Endothelial cell of umbilical vein (primary cell): ENCODE data around the gene GRID2. TPM values are rescaled to one million over a fixed set of nuclear protein-coding genes. Genes with fewer than 3 reads are reported as not detected.
A peak's percentile ranks its signal among the peaks of the same experiment; 100 is the strongest.

Experiments used
- BruUV-seq: library from RNA; stranded (reverse); fragments of 400-500 nt; replicated peaks from 2 replicates; lab custom pipeline; 2021; lab: Mats Ljungman, UMichigan
- CTCF ChIA-PET: fragments of 300-600, 350-600 bp; sonication (Branson Sonifier 250); formaldehyde crosslinking; loops from one replicate; lab custom pipeline; 2021; ENCODE audit warnings: antibody characterized with exemption, inconsistent platforms; lab: Charles Lee
- POLR2A ChIA-PET: fragments of 300-600, 350-600 bp; sonication (Branson Sonifier 250); formaldehyde crosslinking; loops from one replicate; lab custom pipeline; 2021; ENCODE audit warnings: antibody characterized with exemption, inconsistent platforms; lab: Charles Lee
- DNase-seq: peaks from one replicate; pipeline ENCODE4 v3.0.0-alpha.2; 2011; ENCODE audit warnings: low read depth, low spot score
- FAIRE-seq: peaks from 2 replicates; lab custom pipeline; 2011; peaks lifted over from hg19 to GRCh38; lab: Jason Lieb, UNC
- H2AFZ ChIP-seq: 2 replicates; pipeline ENCODE4 v1.6.0; 2012; ENCODE audit warnings: low read depth, low read length, control low read depth, inconsistent platforms
- H3K27ac ChIP-seq: 2 replicates; pipeline ENCODE4 v1.5.1; 2011; ENCODE audit warnings: low read depth, mild to moderate bottlenecking, control low read depth, low read length, moderate library complexity; ENCODE audit not compliant: insufficient read depth
- H3K27me3 ChIP-seq, 2 experiments: 2 replicates each; pipeline versions ENCODE4 v1.6.0 to v1.6.1; 2011; ENCODE audit warnings: low read length in 2 of 2, mixed read lengths in 1 of 2; ENCODE audit not compliant: control insufficient read depth in 2 of 2, insufficient read depth in 2 of 2
- H3K36me3 ChIP-seq, 2 experiments: 2 replicates in 1 of 2; 3 replicates in 1 of 2; pipeline ENCODE4 v1.5.1; 2011; ENCODE audit warnings: low read length in 2 of 2, mild to moderate bottlenecking in 1 of 2, moderate library complexity in 1 of 2; ENCODE audit not compliant: control insufficient read depth in 2 of 2, insufficient read depth in 2 of 2; ENCODE audit errors: extremely low read depth in 1 of 2
- H3K4me1 ChIP-seq: 3 replicates; pipeline ENCODE4 v1.5.1; 2011; ENCODE audit warnings: mild to moderate bottlenecking, low read length; ENCODE audit not compliant: control insufficient read depth, insufficient read depth; ENCODE audit errors: extremely low read depth
- H3K4me2 ChIP-seq: 2 replicates; pipeline ENCODE4 v1.6.1; 2011; ENCODE audit warnings: low read length, control low read depth, mixed read lengths; ENCODE audit not compliant: insufficient read depth
- H3K4me3 ChIP-seq, 3 experiments: fragments of 200-600 bp in 1 of 3; sonication (generic), shearing (Covaris generic) in 1 of 3; replicated peaks in 1 of 3; 2 replicates each; pipeline ENCODE4 v1.5.1; 2011 to 2016; ENCODE audit warnings: control low read depth in 3 of 3, low read length in 3 of 3, mild to moderate bottlenecking in 2 of 3, inconsistent platforms in 1 of 3, low read depth in 1 of 3, moderate library complexity in 1 of 3; ENCODE audit not compliant: insufficient read depth in 1 of 3
- H3K79me2 ChIP-seq: 2 replicates; pipeline ENCODE4 v1.6.0; 2012; ENCODE audit warnings: low read length, inconsistent platforms; ENCODE audit not compliant: control insufficient read depth, insufficient read depth
- H3K9ac ChIP-seq: replicated peaks from 2 replicates; pipeline ENCODE3; 2011; ENCODE audit warnings: low read length, control low read depth; ENCODE audit not compliant: insufficient read depth; ENCODE audit errors: extremely low read depth
- H3K9me1 ChIP-seq: replicated peaks from 3 replicates; pipeline ENCODE4 v1.6.0; 2011; ENCODE audit warnings: mild to moderate bottlenecking, low read length; ENCODE audit not compliant: control insufficient read depth, insufficient read depth; ENCODE audit errors: extremely low read depth
- H3K9me3 ChIP-seq: replicated peaks from 2 replicates; pipeline ENCODE4 v1.5.1; 2012; ENCODE audit warnings: low read length, inconsistent platforms; ENCODE audit not compliant: control insufficient read depth, insufficient read depth
- H4K20me1 ChIP-seq: replicated peaks from 2 replicates; pipeline ENCODE3; 2011; ENCODE audit warnings: mild to moderate bottlenecking, low read length; ENCODE audit not compliant: control insufficient read depth, insufficient read depth; ENCODE audit errors: extremely low read depth
- EZH2 ChIP-seq: IDR thresholded peaks from 2 replicates; pipeline ENCODE4 v1.6.1; 2012; ENCODE audit warnings: borderline replicate concordance, low read depth, mild to moderate bottlenecking, moderate library complexity, low read length, inconsistent platforms; ENCODE audit not compliant: severe bottlenecking
- FOS ChIP-seq: IDR thresholded peaks from 2 replicates; pipeline ENCODE4 v1.6.1; 2011; ENCODE audit warnings: mild to moderate bottlenecking, low read length, moderate library complexity, borderline replicate concordance; ENCODE audit not compliant: insufficient read depth
- GATA2 ChIP-seq: IDR thresholded peaks from 2 replicates; pipeline ENCODE4 v1.7.0; 2011; ENCODE audit warnings: low read depth, mild to moderate bottlenecking, moderate library complexity, mixed read lengths, low read length; ENCODE audit not compliant: insufficient read length, insufficient read depth
- JUN ChIP-seq: IDR thresholded peaks from 2 replicates; pipeline ENCODE4 v1.6.1; 2011; ENCODE audit warnings: borderline replicate concordance, low read depth; ENCODE audit not compliant: insufficient read length, insufficient read depth
- MYC ChIP-seq: IDR thresholded peaks from one replicate; pipeline ENCODE4 v1.6.1; 2011; ENCODE audit warnings: mild to moderate bottlenecking, low read depth, low read length
- POLR2A ChIP-seq: IDR thresholded peaks from 2 replicates; pipeline ENCODE4 v1.6.1; 2012; ENCODE audit warnings: low read depth, mild to moderate bottlenecking, control low read depth, low read length
- POLR2AphosphoS5 ChIP-seq: IDR thresholded peaks from 2 replicates; pipeline ENCODE4 v1.6.1; 2012; ENCODE audit warnings: low read depth, mild to moderate bottlenecking, control low read depth, low read length, moderate library complexity; ENCODE audit not compliant: insufficient read depth
- dilution Hi-C: fragments of 300-500 bp; cut with MboI; formaldehyde crosslinking; loops from one replicate; pipeline ENCODE4 v1.15.0; 2019; ENCODE audit warnings: low sequenced_read_pairs; ENCODE audit not compliant: extremely low pct_ligation_motif_present
- intact Hi-C: fragments of 100-400 bp; cut with micrococcal nuclease; formaldehyde crosslinking; loops from one replicate; pipeline ENCODE4 v1.10.0; 2022
- polyA plus RNA-seq, 4 experiments: library from polyadenylated mRNA; depleted of rRNA in 3 of 4; stranded (reverse) in 3 of 4; unstranded in 1 of 4; fragments of >200 nt; gene quantifications; 2 replicates each; pipeline versions ENCODE4 v1.2.1 to v1.2.3, GENCODE V29; 2011 to 2012; ENCODE audit warnings: missing spikeins in 1 of 4
- total RNA-seq: library from RNA; stranded (reverse); gene quantifications from 2 replicates; pipeline ENCODE4 v1.2.3, GENCODE V29; 2021
- TF ChIP-seq, protein P1 (sequence below): IDR thresholded peaks from 2 replicates; pipeline ENCODE4 v1.6.1; 2011; ENCODE audit not compliant: insufficient read depth, insufficient read length
- TF ChIP-seq, protein P2 (sequence below), 2 donors: IDR thresholded peaks; 1 replicate in 1 of 2; 2 replicates in 1 of 2; pipeline ENCODE4 v1.5.1; 2011; ENCODE audit warnings: low read length in 2 of 2, mild to moderate bottlenecking in 2 of 2, moderate library complexity in 2 of 2, control low read depth in 1 of 2, inconsistent platforms in 1 of 2, low read depth in 1 of 2; ENCODE audit not compliant: insufficient read depth in 1 of 2; ENCODE audit errors: extremely low read depth in 1 of 2

Gene GRID2
- total and polyA plus RNA-seq, 2 donors (not counting 3 experiments of a cell fraction or from before 2014, with no cell fraction given) = not detected

DNA sequence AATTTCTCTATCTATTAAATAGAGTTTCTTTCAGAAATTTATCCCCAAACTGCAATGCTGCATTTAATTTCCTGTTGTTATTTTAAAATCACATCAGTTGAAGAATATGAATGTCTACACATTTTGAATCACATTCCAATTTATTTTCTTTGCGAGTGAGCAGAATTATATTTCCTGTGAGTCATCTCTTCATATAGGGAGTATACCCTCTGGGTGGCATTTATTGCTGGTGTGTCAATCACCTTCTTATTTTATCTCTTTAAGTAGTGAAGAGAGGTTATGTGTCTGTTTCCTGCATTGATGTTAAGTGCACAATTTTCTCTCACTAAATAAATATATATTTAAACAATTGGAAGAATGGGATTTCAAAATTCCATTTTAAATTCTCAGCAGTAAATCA lies 1013.8 kb downstream of the GRID2 start:
- H3K4me3 ChIP-seq = no peak overlapping the region
- no peak overlapping the region for H3K9ac ChIP-seq
- peaks cover 0 to 2% of the 10 kb centered on the region in 2 experiments for H3K27me3 ChIP-seq
- DNase-seq = peak; percentile 26
- no peaks in the 10 kb centered on the region for H3K9me1 ChIP-seq
- no peak for TF ChIP-seq EZH2
- TF ChIP-seq POLR2AphosphoS5 = no peak
- peak; percentile 43 for TF ChIP-seq FOS
- TF ChIP-seq, protein P1, sequence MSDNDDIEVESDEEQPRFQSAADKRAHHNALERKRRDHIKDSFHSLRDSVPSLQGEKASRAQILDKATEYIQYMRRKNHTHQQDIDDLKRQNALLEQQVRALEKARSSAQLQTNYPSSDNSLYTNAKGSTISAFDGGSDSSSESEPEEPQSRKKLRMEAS = no peak
- H2AFZ ChIP-seq = no peak overlapping the region
- no peaks in the 10 kb centered on the region for H3K9me3 ChIP-seq
- dilution Hi-C loops = no loop called here
- POLR2A ChIA-PET = no interaction called here
- H3K4me1 ChIP-seq = peaks cover 21% of the 10 kb centered on the region
- intact Hi-C loops = no loop called here
- no peak overlapping the region for H3K27ac ChIP-seq
- BruUV-seq = no TSS peak
- CTCF ChIA-PET = no interaction called here
- H3K36me3 ChIP-seq = no peaks in the 10 kb centered on the region
- no peaks in the 10 kb centered on the region for H3K79me2 ChIP-seq
- H4K20me1 ChIP-seq = no peaks in the 10 kb centered on the region
- H3K4me2 ChIP-seq = no peak overlapping the region
- FAIRE-seq = no peak

DNA sequence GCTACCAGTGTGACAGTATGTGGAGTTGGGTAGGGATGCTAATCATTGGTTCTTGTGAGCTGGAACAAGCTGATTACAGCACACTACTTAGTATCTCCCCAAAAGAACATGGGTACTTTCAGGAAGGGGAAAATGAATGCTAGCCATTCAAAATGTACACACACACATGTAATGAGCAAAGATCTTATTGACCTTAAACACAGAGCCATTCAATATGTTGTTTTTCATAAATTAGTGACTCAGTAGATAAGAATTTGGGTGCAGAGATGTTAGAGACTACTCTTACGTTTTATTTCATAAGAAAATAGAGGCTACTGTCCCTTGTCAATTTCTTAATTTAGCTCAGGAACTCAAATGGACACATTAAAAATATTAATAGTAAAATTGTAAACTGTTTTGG lies 1015.3 kb downstream of the GRID2 start:
- intact Hi-C loops (no loop called here), dilution Hi-C loops (no loop called here)
- no peak for TF ChIP-seq MYC
- TF ChIP-seq POLR2AphosphoS5 = no peak
- TF ChIP-seq, protein P2, sequence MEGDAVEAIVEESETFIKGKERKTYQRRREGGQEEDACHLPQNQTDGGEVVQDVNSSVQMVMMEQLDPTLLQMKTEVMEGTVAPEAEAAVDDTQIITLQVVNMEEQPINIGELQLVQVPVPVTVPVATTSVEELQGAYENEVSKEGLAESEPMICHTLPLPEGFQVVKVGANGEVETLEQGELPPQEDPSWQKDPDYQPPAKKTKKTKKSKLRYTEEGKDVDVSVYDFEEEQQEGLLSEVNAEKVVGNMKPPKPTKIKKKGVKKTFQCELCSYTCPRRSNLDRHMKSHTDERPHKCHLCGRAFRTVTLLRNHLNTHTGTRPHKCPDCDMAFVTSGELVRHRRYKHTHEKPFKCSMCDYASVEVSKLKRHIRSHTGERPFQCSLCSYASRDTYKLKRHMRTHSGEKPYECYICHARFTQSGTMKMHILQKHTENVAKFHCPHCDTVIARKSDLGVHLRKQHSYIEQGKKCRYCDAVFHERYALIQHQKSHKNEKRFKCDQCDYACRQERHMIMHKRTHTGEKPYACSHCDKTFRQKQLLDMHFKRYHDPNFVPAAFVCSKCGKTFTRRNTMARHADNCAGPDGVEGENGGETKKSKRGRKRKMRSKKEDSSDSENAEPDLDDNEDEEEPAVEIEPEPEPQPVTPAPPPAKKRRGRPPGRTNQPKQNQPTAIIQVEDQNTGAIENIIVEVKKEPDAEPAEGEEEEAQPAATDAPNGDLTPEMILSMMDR (IDR thresholded peaks at IDR 0.05; ENCODE audit: extremely low read depth in 1 of 2, insufficient read depth in 1 of 2, low read depth in 1 of 2, low read length in 2 of 2) = no peak
- TF ChIP-seq EZH2 = no peak
- TF ChIP-seq FOS = no peak
- no peak for TF ChIP-seq JUN
- no peak for TF ChIP-seq POLR2A
- TF ChIP-seq GATA2 = no peak
- TF ChIP-seq, protein P1 = no peak
- H3K4me1 ChIP-seq = peaks cover 21% of the 10 kb centered on the region
- no TSS peak for BruUV-seq
- POLR2A ChIA-PET = no interaction called here
- peak overlapping the region; percentile 4 for H3K4me2 ChIP-seq
- H2AFZ ChIP-seq = no peak overlapping the region
- H3K27ac ChIP-seq = no peak overlapping the region
- FAIRE-seq = peak; percentile 24
- H3K27me3 ChIP-seq = peaks cover 0 to 2% of the 10 kb centered on the region in 2 experiments
- no peaks in the 10 kb centered on the region for H3K79me2 ChIP-seq
- H3K36me3 ChIP-seq = no peaks in the 10 kb centered on the region
- CTCF ChIA-PET = no interaction called here
- H3K9ac ChIP-seq = no peak overlapping the region
- H3K4me3 ChIP-seq = no peak overlapping the region
- H4K20me1 ChIP-seq = no peaks in the 10 kb centered on the region
- no peak for DNase-seq
- no peaks in the 10 kb centered on the region for H3K9me1 ChIP-seq
- H3K9me3 ChIP-seq = no peaks in the 10 kb centered on the region
